DMS53 treated with DMSO at 0.1 percent for 48 hours (cell line): ENCODE measurements around the gene SLC22A5.

Experiments used
- DNase-seq: peaks from one replicate; lab custom pipeline; 2025; ENCODE audit not compliant: unreplicated experiment; lab: John Stamatoyannopoulos, UW

Gene SLC22A5

DNA sequence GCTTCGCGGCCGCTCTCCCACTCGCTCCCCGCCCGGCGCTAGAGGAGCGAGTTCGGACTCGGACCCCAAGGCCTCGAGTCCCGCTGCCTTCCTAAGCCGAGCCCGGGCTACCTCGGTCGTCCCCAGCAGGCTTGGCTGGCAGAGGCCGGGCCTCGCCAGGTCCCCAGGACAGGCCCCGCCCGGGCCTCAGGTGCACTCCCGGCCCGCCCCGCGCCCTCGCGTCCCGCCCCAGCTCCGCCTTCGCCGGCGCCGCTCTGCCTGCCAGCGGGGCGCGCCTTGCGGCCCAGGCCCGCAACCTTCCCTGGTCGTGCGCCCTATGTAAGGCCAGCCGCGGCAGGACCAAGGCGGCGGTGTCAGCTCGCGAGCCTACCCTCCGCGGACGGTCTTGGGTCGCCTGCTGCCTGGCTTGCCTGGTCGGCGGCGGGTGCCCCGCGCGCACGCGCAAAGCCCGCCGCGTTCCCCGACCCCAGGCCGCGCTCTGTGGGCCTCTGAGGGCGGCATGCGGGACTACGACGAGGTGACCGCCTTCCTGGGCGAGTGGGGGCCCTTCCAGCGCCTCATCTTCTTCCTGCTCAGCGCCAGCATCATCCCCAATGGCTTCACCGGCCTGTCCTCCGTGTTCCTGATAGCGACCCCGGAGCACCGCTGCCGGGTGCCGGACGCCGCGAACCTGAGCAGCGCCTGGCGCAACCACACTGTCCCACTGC, at the start of gene SLC22A5:
Gene SLC22A5, plus strand, starts transcription at position 237 of the 707 bp plus-strand sequence. Its CDS starts 263 bp downstream, at position 500.
- DNase-seq = peak; percentile 73

DNA sequence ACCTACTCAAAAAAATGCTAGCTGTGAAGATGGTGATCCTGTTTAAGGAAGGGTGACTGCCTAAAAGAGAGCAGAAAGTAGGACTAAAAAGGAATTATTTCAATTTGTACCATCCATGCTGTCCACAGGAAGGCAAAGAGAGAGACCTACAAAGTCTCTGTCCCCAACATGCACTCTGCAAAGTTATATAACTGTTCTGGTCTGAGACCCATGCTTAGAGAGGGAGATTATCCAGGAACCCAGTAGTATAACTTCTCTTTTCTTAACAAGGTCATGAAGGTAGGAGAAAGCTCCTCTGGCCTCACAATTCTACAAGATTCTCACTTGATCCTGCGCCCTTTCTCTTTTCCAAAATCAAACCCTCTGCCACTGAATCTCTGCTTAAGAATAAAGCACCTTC, 49.5 kb upstream of the SLC22A5 start:
- no peak for DNase-seq

DNA sequence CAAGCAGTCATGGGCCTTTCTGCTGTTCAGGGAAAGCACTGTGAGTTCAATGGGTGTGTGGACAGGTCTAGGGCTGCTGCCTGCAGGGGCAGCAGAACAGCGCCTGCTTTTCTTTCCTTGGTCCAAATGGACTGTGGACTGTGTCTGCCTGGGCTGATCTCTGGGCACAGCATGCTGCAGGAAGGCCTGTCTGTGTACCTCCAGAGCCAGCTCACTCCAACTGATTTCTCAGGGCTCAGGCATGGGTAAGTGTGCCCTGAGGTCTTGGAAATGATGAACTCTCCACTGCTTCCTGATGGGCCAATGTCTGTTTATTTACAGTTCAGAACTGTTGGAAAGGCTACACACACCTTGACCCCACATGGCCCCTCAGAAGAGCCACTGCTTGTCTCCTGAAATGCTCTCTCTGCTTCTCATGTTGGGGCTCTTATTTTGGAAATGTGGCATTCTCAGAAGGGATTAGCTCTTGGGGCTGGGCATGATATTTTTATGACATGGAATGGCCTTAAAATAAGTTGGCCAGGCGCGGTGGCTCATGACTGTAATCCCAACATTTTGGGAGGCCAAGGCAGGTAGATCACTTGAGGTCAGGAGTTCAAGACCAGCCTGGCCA, 48.3 kb upstream of the SLC22A5 start:
- DNase-seq = no peak

DNA sequence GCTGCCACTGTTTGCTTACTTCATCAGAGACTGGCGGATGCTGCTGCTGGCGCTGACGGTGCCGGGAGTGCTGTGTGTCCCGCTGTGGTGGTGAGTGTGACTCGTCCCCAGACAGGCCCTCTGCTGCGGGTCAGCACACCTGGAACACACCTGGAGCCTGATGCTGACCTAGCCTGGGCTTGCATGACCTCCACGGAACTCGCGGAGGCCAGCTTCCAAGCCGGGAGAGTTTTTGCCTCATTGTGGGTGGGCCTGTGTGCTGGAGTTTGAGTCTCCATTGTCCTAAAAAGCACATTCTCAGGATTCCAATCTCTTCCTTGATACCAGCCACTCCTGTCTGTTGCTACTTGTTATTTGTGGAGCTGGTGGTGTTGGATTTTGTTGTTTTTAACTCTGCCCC, 47.2 kb upstream of the SLC22A5 start:
- DNase-seq = no peak

- DNase-seq = no peak
Measured at GRCh38 chr5:132323202-132323601, 46.3 kb upstream of the SLC22A5 start.

DNA sequence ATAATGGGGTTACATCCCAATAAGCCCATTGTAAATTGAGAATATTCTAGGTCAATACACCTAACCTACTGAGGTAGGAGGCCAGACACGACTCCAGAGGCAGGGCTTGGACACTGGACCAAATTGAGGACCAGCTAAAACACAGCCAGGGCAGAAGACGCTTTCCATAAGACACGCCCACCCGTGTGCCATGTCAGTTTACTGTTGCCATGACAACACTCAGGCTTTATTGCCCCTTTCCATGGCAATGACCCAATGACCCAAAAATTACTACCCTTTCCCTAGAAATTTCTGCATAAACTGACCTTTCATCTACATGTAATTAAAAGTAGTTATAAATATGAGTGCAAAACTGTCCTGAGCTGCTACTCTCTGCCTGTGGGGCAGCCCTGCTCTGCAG, 43.8 kb upstream of the SLC22A5 start:
- no peak for DNase-seq

DNA sequence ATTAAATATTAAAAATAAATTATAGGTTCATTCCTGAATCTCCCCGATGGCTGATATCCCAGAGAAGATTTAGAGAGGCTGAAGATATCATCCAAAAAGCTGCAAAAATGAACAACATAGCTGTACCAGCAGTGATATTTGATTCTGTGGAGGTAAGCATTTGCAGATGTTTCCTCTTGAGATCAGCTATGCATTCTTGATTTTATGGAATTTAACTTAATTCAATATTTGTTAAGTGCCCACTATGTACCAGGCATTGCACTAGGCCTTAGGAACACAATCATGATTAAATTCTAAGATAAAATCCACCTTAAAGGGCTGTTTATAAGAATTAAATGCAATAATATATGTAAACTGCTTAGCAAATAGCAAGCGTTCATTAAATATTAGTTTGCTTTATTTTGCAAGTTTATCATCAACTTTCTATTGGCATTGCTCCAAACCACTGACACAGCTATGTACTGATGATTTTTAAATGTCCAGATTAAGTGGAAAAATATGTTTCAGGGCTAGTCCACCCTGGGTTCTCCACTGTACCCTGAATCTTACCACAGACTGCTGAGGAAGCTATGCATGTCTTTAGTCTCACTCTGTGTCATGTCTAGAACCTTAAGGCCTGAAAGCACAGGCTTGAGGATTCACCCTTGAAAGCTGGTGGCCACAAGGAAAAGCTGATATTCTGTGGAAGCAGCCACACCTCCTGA, 42.1 kb upstream of the SLC22A5 start:
- no peak for DNase-seq

- DNase-seq = peak; percentile 88
Measured at GRCh38 chr5:132334812-132335211, 34.7 kb upstream of the SLC22A5 start.

GRCh38 chr5:132335402-132335801, 34.1 kb upstream of the SLC22A5 start:
- no peak for DNase-seq

DNA sequence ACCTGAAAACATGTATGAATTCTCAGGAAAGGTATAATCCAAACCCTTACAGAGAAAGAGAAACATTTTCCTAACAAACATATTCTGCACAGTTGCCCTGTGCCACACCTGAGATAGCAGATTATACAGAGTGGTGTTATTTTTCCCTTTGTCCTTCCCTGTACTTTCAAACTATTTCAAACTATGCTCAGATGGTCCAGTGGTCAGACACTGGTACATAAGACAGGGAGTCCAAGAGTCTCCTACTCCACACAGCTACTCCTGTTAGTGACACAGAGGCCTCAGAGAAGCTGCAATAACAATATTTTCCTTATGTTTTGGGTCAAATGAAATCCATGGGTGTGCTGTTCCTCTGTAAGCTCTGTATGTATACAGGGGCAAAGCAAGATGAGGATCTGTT, 30.0 kb upstream of the SLC22A5 start:
- no peak for DNase-seq

DNA sequence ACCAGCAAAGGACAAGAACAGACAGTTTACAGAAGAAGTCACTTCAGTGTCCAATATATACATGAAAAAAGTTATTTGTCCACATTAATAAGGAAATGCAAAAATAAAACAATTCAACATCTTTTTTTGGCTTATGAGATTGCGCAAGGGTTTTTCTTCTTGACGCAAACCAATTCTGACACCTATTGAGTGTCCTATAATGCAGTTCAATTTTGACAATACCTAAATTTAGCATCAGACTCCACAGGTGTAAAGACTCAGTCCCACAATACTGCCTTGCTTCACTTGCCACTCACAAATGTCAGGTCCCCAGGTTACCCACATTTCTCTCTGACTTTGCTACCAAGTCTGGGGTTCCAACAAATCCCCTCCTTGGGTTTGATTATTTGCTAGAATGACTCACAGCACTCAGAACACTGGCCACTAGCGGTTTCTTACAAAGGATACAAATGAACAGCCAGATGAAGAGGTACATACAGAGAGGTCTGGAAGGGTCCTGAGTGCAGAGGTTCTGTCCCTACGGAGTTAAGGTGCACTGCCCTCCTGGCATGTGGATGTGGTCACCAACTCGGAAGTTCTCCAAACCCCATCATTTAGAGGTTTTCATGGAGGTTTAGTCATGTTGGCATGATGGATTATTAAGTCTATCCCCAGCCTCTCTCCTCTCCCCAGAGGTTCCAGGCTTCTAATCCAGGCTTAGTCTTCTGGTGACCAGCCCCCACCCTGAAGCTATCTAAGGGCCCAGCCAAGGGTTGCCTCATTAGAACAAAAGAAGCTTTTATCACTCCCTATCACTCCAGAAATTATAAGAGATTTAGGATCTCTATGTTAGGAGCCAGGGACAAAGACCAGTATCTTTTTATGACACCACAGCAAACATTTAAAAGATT, 27.0 kb upstream of the SLC22A5 start:
- no peak for DNase-seq

DNA sequence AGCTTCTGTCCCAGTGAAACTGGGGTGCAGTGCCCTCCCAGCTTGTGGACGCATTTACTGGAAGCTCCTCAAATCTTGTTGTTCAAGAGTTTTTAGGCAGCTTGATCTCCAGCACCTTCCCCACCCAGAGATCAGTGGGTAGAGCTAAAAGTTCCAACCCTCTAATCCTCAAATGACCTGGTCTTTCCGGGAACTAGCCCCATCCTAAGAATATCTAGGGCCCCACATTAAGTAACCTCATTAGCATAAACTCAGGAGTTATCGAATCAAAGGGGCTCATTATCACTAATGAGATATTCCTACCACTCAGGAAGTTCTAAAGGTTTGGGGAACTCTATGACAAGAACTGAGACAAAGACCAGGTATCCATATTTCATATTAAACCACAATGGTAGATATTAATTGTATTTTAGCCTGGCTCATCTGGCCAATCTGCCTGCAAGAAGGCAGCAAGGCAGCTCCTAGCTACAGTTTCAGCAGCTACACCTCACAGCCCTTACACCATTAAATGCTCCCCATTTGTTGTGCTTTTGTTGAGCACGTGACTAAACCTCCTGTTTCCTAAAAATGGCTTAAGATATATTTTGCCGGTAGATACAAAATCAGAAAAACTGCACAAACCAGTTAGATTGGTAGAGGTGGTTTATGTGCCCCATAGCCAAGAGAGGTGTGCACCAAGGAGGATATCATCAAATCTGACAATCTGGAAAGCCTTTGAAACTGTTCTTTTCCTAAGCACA, 24.6 kb upstream of the SLC22A5 start:
- DNase-seq = no peak

- DNase-seq = no peak
Measured at GRCh38 chr5:132353486-132353995, 16.0 kb upstream of the SLC22A5 start.

DNA sequence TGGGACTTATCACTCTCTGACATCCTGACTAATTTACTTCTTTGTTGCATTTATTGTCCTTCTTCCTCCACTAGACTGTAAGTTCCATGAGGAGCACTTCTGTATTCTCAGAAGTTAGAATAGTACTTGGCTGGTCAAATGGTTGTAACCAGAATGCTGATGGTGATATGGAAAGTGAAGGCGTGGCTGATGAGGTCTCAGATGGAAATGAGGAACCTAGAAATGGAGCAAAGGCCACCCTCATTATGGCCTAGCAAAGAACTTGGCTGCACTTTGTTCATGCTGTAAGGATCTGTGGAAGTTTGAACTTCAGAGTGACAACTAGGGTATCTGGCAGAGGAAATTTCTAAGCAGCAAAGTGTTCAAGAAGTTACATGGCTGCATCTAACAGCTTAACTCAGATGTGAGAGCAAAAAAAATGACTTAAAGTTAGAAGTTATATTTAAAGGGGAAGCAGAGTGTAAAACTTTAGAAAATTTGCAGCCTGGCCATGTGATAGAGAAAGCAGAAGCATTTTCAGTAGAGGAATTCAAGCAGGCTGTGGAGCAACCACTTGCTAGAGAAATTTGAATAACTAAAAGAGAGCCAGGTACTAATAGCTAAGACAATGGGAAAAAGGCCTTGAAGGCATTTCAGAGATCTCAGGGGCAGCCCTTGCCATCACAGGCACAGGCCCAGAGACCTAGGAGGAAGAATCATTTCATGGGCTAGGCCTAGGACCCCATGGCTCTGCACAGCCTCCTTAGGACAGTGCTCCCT, 14.9 kb upstream of the SLC22A5 start:
- no peak for DNase-seq

GRCh38 chr5:132355140-132355765, 14.3 kb upstream of the SLC22A5 start:
- DNase-seq = no peak

DNA sequence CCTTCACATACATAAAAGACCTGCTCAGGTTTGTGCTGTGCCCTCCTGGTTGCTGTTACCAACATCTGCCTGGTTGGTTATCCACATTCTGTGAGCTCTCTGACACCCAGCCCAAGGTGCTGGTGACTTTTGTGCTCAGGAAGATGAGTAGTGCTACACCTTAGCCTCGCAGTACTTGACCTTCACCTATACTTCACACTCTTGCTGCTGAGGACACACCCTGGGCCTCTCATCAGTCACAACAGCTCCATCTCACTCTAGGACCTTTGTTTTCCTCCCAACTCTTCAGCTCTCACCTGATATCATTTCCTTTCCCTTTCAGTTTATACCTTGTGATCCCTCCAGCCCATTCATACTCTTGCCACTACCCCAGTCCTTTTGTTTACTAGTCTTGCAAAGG, 10.7 kb upstream of the SLC22A5 start:
- no peak for DNase-seq

DNA sequence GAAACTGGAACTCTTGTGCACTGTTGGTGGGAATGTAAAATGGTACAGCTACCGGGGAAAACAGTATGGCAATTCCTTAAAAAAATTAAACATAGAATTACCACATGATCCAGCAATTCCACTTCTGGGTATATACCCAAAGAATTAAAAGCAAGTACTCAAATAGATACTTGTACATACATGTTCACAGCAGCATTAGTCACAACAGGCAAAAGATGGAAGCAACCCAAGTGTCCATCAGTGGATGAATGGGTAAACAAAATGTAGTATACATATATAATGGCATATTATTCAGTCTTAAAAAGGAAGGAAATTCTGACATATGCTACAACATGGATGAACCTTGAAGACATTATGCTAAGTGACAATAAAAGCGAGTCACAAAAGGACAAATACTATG, 7.4 kb upstream of the SLC22A5 start:
- DNase-seq = no peak

DNA sequence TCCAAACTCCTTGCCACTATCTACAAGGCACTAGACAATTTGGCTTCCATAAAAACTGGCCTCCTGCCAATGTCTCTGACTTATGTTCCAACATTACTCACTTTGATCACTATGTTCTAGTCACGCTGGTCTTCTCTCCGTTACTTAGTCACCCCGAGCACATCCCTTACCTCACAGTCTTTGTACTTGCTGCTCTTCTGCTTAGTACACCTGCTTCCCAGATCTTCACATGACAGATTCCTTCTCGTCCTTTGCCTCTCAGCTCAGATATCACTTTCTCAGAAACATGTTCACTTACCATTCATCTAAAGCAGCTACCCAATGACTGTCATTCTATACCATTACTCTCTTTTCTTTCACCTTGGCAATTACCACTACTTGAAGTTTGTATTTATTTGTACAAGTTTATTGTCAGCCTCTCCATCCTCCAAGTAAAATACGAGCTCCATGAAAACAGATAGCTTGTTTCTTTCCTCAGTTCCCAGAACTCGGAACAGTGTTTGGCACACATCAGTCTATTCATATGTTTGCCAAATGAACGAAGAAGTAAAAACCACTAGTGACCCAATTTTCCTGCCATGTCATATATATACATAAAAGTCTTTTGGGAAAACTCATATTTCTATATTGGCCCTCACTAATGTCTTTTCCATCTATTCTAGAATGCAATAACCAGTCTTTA, 5.9 kb upstream of the SLC22A5 start:
- no peak for DNase-seq

DNA sequence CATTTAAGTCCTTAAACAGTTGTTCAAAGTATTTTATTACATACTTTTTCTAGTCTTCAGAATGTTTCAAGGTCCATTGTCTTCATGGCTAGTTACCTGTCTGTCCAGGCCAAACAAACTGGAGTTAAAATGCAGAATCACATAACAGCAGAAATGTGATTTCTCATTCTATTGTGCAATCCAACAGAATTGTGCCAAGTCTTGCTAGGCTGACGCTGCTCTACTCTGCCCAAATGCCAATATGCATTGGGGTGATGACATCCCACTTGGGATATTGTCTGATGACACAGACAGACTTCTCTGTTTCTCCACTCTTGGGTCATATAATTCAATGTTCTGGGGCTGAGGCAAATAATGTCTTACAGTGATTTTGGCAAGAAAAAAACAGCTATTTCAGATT, 5.2 kb upstream of the SLC22A5 start:
- no peak for DNase-seq
